Measurements from ENCODE around the gene PERM1. TPM values are rescaled to one million over a fixed set of nuclear protein-coding genes. Genes with fewer than 3 reads are reported as not detected.

The PERM1 gene
- total RNA-seq, 2 donors from 2014 or later = 0.80 to 3.9 TPM

DNA sequence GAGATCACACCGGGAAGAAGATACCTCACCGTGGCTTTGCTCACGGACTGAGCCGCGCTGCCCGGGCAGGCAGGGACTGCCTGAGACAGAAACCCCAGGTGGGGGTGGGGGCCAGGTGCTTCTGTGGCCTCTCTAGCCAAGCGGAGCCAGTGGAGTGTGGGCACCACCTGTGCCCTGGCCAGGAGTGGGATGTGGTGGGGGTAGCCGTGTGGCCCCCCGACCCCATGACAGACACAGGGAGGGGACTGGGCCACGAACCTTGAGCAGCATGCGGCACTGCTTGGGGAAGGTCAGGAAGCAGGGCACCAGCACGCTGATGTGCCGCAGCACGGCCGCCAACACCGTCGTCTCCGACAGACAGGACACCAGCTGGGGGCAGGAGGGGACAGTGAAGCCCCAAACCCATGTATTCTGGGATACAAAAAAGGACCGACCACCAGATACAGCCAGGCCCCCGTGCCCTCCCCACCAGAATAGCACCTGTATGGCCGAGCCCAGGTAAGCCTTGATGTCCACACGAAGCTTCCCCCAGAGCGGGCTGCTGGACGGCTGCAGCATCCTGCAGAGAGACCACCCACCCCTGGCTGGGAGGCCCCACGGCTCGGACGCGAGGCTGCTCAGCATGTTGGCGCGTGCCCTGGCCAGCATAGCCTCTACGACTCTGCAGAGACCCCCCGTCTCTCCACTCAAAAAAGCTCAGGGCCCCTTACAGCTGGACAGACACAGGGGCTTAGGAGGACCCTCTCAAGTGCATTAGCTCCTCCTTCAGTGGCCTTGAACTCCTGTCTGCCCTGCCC is 28.2 kb downstream of the PERM1 start:
- 90% methylated on average over 21 of the region's 32 CpGs for WGBS
- no peak for DNase-seq (ENCODE audit: low spot score)
- Histone ChIP-seq H3K9me3 (no peaks in the 10 kb centered on the region), H3K27me3 (replicated peaks; ENCODE audit: insufficient read depth) (no peaks in the 10 kb centered on the region), H3K27ac (no peak overlapping the region), H3K4me1 (replicated peaks) (peaks cover 6% of the 10 kb centered on the region), H3K36me3 (peaks cover 26 to 38% of the 10 kb centered on the region in 2 donors), H3K4me3 (no peak overlapping the region)
- intact Hi-C loops (cut with DNase I) = no loop called here
- TF ChIP-seq CTCF (IDR thresholded peaks at IDR 0.05) (no peak), POLR2AphosphoS5 (IDR thresholded peaks at IDR 0.05) (no peak), POLR2A (IDR thresholded peaks at IDR 0.05) (no peak)

DNA sequence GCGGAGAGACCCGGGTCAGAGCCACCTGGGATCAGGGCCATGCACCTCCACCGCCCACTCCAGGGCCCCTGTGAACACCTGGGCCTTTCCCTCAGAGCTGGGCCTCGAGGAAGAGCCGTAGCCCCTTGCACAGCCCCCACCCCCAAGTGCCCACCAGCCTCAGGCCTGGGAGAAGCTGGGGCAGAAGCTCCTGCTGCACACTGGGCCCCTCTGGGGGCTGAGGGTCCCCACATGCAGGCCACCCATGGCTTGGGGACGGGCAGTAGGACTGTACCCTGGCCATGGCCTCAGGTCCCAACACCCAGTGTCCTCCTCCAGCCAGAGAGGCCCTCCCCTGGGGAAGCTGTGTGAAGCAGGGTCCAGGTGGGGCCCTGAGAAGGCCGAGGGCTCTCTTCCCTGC is 29.3 kb downstream of the PERM1 start:
- peaks cover 28 to 50% of the 10 kb centered on the region in 2 donors for H3K36me3 ChIP-seq
- 90% methylated on average over 2 of the region's 7 CpGs for WGBS
- TF ChIP-seq CTCF (IDR thresholded peaks at IDR 0.05) = no peak
- no peak for TF ChIP-seq POLR2AphosphoS5 (IDR thresholded peaks at IDR 0.05)
- no peak for TF ChIP-seq POLR2A (IDR thresholded peaks at IDR 0.05)

DNA sequence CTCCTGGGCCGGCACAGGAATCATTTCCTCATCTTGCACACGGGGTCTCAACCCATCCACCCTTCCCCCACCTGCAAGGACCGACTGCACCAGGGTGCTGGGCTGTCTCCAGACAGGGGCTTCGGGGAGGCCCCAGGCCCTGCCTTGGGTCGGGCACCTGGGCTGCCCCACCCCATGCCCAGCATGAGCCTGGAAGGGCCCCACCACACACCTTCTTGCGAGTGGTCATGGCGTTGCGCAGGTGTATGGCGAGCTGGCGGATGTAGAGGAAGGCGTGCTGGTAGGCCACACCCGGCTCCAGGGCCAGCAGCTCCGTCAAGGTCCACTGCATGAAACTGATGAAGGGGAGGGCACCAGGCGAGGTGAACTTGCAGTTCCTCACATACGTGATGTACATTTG is 29.7 kb downstream of the PERM1 start:
- no peak for DNase-seq (ENCODE audit: low spot score)
- H3K27me3 ChIP-seq (replicated peaks; ENCODE audit: insufficient read depth) = no peaks in the 10 kb centered on the region
- H3K9me3 ChIP-seq = no peaks in the 10 kb centered on the region
- peaks cover under 1% of the 10 kb centered on the region for H3K4me1 ChIP-seq (replicated peaks)
- no peak overlapping the region for H3K4me3 ChIP-seq
- no peak overlapping the region for H3K27ac ChIP-seq
- 91% methylated on average over 15 of the region's 15 CpGs for WGBS
- TF ChIP-seq POLR2AphosphoS5 (IDR thresholded peaks at IDR 0.05) (no peak), CTCF (IDR thresholded peaks at IDR 0.05) (no peak), POLR2A (IDR thresholded peaks at IDR 0.05) (no peak)
- intact Hi-C loops (cut with DNase I) = no loop called here
- H3K36me3 ChIP-seq = peaks cover 28 to 54% of the 10 kb centered on the region in 2 donors

More for the DNA sequence above, 29.3 kb downstream of the PERM1 start:
- no peak overlapping the region for H3K27ac ChIP-seq
- no peaks in the 10 kb centered on the region for H3K9me3 ChIP-seq
- no peaks in the 10 kb centered on the region for H3K27me3 ChIP-seq (replicated peaks; ENCODE audit: insufficient read depth)
- H3K4me3 ChIP-seq = no peak overlapping the region
- peaks cover 4% of the 10 kb centered on the region for H3K4me1 ChIP-seq (replicated peaks)
- intact Hi-C loops (cut with DNase I) = no loop called here
- no peak for DNase-seq (ENCODE audit: low spot score)

DNA sequence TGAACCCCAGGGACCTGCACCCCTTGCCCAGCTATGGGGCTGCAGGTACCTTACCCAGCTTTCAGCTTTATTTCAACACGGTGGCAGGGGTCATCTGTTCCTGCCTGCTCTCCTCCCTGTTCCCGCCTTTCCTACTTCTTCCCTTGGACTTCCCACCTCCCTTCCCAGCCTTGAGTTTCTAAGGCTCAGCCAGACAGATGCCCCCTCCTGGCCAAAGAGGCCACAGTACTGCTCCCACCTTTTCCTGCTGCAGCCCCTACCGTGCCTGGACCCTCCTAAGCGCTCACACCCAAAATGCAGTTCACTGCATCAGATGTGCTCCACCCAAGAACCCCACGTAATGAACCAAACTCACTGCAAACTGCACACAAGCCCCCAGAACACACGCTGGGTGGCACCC is 30.5 kb downstream of the PERM1 start:
- intact Hi-C loops (cut with DNase I) = no loop called here
- Histone ChIP-seq H3K9me3 (no peaks in the 10 kb centered on the region), H3K4me3 (no peak overlapping the region), H3K36me3 (peaks cover 24 to 57% of the 10 kb centered on the region in 2 donors), H3K4me1 (replicated peaks) (no peaks in the 10 kb centered on the region), H3K27ac (no peak overlapping the region), H3K27me3 (replicated peaks; ENCODE audit: insufficient read depth) (no peaks in the 10 kb centered on the region)
- TF ChIP-seq POLR2A (IDR thresholded peaks at IDR 0.05) (no peak), POLR2AphosphoS5 (IDR thresholded peaks at IDR 0.05) (no peak), CTCF (IDR thresholded peaks at IDR 0.05) (no peak)
- DNase-seq (ENCODE audit: low spot score) = no peak
- 64% methylated on average over 6 of the region's 6 CpGs for WGBS

DNA sequence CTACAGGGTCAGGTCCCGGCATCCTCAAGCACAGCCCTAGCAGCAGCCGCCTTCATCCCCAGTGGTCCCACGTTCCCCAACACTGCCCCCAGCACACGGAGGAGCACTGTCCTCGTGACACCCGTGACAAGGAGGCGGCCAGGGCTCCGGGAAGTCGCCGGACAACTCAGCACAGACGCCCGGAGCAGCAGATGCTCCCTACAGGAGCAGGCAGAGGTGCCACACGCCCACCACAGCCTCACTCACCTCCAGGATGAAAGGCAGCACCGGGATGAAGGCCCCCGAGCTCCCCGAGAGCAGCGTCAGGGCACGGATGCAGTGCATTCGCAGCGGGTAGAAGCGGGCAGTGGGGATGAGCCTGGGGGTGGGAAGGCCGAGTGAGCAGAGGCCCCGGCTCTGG is 31.0 kb downstream of the PERM1 start:
- Histone ChIP-seq H3K27ac (no peak overlapping the region), H3K9me3 (no peaks in the 10 kb centered on the region), H3K27me3 (replicated peaks; ENCODE audit: insufficient read depth) (no peaks in the 10 kb centered on the region), H3K4me1 (replicated peaks) (no peaks in the 10 kb centered on the region), H3K4me3 (no peak overlapping the region), H3K36me3 (peaks cover 21 to 55% of the 10 kb centered on the region in 2 donors)
- WGBS = 93% methylated on average over 18 of the region's 23 CpGs
- TF ChIP-seq POLR2AphosphoS5 (IDR thresholded peaks at IDR 0.05) = no peak
- intact Hi-C loops (cut with DNase I) = no loop called here
- no peak for DNase-seq (ENCODE audit: low spot score)

All from prostate gland (tissue), 2 donors.